ENCODE measurements around the gene NPAS4.
"Not testable (repeated sequence)": the region's sequence is repeated elsewhere in the genome, so short reads cannot be mapped to it uniquely, and the experiment has no call there.

NPAS4 gene

DNA sequence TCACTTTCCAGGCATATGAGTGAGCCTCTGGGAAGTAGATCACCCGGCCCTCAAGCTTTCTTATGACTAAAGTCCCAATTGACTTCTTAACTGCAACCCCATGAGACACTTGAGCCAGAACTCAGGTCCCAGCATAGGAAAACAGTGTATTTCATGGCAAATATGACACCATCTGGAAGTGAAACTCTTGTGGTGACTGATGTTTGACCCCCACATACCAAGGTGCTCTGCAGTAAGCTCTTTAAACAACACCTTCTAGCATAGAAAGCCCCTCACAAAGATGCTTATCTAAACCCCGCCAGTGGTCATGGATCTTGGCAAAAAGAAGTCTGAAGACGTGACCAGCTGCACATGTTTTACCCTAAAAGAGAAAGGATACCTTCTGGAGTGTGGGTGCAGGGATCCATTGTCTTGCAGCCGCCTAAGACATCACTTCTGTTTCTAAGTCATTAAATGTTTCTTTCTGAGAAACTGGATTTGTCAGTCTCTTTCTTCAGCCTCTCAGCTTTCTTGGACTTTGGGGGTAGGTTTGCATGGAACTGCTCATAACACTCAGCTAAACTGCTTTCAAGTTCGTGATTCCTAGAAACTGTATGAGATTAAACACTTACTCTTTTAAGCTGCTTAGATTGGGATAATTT lies 38.4 kb downstream of the NPAS4 start:
- DNase-seq, result no peak

DNA sequence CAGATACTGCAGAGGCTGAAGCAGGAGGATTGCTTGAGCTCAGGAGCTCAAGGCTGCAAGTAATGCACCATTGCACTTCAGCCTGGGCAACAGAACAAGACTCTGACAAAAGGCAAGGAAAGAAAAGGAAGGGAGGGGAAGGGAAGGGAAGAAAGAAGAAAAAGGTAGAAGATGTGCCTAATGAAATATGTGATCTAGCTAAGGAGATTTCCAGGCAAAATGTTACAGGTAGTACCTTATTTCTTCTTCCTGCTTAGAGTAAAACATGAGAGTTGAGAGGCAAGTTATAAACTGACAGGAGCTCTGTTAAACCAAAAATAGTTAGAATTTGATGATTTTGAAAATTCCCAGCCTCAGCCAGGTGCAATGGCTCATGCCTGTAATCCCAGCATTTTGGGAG lies 41.2 kb downstream of the NPAS4 start:
- no peak for DNase-seq

DNA sequence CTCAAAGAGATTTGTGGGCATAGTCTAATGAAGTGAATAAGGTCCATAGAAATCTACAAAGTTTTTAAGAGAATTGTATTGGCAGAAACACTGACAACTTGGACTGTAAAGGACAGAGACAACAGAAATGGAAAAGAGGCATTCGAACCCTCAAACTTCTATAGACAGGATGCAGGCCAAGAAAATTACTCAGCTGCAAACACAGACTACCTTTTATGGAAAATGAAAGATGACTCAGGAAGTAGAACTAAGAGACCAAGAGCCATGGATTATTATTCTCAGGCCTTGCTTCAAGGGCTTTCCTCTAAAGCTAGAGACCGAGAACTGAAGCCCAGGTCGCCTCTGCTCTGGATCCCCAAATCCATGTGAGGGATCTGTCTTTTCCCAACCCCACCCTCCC lies 42.1 kb downstream of the NPAS4 start:
- no peak for DNase-seq

DNA sequence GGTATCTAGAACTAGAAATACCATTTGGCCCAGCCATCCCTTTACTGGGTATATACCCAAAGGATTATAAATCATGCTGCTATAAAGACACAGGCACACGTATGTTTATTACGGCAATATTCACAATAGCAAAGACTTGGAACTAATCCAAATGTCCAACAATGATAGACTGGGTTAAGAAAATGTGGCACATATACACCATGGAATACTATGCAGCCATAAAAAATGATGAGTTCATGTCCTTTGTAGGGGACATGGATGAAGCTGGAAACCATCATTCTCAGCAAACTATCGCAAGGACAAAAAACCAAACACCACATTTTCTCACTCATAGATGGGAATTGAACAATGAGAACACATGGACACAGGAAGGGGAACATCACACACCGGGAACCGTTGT lies 43.3 kb downstream of the NPAS4 start:
- DNase-seq, result not testable (repeated sequence)

DNA sequence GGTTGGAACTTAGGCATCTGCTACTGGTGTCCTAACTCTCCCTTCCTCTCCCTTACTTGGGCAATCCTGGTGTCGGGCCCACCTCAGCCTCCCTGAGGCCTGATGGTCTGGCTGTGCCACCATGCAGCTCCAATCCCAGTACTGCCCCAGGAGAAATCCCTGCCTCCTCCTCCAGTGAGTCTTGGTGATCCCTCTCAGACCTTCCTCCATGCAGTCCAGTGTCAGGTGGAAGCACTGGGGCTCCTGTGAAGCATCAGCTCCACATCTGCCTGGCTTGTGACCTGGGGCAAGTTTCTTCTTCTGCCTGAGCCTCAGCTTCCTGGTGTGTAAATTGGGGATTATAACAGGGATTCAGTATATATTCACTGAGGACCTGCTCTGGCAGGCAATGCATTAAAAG lies 44.1 kb downstream of the NPAS4 start:
- no peak for DNase-seq

DNA sequence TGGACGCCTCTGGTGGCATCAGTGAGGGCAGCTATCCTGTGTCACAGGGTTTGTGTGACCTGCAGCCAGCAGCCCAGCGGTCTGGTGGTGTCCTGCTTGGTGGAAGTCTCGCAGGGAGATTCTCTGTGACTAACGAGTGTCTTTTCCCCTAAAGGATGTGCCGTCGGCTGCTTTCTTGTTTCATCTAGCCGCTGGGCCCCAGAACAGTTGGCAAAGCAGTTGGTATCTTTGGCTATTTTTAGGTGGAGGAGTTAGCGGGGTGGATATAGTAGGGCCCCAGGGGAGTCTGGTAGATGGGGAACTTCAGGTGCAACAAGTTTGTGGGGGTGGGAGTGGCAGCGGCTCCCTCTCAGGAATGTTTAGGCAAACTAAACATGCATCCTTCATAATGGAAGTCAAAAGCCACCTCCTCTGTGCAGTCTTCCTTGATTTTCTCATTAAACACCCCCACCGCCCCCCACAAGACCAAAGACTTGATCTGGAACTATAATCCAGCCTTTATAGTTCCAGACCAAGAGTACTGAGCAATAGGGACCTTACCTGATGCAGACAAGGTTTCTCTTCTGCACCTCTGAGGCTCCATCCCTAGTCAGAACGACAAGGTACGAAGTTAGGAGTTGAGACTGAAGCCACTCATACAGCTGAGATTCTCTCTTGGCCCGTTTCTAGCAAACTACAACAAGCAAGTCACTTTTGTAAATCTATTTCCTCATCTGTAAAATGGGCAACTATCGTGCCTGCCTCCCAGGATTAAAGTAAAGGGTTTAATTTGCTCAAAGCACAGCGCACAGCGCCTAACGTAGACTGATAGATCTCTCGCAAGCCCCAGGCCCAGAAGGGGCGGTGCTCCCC lies 44.8 kb downstream of the NPAS4 start:
- DNase-seq, result no peak

DNA sequence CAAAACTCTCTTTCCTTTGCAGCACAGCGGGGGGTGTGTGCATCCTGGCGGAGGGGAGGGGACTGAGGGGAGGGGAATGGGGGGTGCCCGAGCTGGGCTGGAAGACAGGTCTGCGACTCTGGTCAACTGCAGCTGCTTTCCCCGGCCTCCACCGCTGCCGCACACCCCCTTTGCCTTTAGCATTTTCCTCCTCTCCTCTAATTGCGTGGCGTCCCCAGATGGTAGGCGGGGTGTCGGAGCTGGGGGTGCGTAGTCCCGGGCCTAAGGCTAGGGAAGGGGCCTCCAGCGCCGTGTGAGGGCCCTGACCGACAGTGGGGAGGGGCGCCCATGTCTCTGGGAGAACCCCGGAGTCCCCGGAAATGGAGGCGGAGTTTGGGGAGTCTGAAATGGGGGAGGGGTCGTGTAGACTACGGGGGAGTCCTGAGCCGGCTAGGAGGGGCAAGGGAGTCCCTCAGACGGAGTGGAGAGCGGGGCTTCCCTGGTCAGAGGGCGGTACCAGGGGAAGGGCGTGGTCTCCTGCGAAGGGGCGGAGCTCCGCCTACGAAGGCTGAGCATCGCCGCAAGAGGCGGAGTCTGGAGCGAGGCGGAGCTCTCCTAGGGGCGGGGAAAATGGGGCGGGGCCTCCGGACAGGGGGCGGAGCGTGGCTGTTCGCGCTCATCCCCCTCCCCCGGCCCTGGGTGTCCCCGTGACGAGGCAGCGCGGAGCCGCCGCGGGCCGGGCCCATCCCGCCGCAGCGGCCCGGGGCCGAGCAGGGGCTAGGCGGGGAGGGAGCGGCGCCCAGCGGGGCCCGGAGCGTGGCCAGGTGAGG lies 45.6 kb downstream of the NPAS4 start, which contains the start of gene PELI3:
PELI3 (plus strand) TSS at position 681 of the 809 bp plus-strand sequence. CDS start 1,224 bp downstream, outside the sequence.
- DNase-seq, result peak; percentile 92

DNA sequence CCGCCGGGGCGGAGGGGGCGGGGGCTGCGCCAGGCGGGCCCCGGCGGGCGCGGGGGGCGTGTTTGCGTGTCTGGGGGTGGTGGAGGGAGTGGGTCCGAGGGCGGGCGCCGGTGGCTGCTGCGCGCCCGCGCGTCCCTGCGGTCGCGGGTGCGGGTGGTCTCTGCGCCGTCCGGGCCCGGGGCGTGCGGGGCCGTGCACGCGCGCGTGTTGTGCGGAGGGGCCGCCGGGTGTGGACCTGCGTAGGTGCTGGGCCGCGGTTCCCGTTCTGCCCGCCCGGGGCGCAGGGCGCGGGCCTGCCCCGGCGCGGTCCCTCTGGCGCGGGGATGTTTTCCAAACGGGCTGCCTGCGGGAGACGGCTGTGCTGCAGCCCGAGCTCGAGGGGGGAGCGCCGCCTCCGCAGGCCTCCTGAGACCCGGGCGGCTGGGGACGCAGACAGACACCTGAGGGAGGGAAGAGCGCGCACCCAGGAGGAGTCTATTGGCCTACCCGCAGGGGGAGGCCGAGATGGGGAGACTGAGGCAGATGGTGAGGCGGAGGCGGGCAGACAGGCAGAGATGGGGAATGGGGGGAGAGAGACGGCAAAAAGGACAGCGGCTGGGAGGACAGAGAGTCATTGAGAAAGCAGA lies 46.3 kb downstream of the NPAS4 start:
- no peak for DNase-seq

DNA sequence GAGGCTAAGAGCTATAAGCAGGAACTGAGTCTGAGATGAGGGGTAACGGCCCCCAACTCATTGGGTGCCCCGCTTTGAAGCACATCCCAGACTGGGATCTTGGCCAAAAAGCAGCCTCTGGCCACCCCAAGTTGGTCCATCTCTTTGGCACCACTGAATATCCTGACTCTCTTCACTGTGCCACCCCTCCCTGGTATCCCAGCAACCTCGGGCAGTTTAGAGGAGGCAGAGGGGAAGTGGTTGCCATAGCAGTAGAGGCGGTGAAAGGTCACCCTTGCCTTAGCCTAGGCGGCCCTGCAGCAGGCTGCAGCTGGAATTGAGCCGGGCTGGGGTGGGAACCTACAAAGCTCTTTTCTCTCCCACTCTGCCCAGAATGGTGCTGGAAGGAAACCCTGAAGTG lies 46.9 kb downstream of the NPAS4 start:
- DNase-seq, result no peak

DNA sequence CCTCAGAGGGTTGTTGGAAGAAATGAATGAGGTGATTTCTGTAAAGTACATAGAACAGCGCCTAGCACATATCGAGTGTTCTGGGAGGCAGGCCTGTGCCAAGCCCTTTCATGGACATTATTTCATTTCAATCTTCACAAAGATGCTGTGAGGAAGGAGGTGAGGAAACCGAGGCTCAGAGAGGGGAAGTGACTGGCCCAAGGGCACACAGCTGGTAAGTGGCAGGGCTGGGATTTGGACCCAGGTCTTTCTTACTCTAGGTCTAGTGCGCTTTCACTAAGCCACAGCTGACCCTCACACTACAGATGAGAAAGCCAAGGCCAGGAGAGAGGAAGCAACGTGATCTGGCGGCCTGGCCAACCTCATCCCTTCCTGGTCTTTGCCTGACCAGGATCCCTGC lies 47.9 kb downstream of the NPAS4 start:
- DNase-seq, result no peak

DNA sequence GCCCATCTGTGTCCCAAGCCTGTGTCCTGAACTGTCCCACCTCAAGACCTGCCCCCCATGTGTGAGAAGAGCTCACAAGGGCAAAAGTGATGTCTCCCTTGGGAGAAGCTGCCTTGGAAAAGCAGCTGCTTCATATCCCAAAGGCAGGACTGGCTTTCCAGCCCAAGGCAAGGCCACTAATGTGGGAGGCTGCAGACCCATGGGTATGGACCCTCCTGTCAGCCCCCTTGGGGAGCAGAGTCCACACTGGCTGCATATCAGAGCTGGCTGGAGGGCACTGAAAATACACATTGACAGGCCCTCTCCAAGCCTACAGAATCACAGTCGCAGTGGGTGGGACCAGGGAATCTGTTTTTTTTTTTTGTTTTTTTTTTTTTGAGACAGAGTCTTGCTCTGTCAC lies 48.6 kb downstream of the NPAS4 start:
- DNase-seq, result no peak

DNA sequence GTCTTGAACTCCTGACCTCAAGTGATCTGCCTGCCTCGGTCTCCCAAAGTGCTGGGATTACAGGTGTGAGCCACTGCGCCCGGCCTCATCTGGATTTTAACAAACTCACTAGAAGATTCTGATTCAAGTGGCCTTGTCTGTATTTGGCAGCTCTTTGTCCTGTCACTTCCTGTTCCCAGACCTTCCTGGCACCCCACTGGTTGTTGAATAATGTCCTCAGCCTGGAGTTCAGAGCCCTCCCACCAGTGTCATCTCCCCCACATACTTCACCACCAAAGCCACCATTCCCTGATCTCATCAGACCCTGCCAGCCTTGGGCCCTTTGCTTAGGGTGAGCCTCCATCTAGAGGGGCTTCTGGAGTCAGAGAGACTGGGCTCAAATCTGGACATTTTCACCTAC lies 49.2 kb downstream of the NPAS4 start:
- DNase-seq, result no peak

DNA sequence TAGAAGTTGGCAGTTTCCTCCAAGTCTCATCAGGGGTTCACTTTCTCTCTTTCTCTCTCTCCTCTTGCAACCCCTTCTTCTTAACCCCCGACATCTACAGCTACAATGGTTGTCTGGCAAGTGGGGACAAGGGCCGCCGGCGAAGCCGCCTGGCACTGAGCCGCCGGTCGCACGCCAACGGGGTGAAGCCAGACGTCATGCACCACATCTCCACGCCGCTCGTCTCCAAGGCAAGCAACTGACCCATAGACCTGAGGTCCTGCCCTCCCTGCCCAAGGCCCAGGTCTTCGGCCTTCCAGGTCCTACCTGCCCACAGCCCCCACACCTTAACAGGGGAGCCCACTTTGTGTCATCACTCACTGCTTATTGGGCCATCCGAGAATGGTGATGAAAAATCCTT lies 50.3 kb downstream of the NPAS4 start:
- DNase-seq, result no peak

DNA sequence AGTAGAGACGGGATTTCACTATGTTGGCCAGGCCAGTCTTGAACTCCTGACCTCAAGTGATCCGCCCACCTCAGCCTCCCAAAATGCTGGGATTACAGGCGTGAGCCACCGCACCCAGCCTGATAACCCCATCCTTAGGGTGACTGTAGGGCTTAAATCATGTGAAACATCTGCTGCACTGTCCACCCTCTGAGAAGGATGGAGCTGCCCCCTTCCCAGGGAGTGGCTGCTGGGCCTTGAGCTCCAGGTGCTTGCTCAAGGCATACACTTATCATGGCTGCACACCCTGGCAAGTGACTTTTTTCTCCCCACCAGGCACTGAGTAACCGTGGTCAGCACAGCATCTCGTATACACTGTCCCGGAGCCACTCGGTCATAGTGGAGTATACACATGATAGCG lies 51.2 kb downstream of the NPAS4 start:
- DNase-seq, result no peak

DNA sequence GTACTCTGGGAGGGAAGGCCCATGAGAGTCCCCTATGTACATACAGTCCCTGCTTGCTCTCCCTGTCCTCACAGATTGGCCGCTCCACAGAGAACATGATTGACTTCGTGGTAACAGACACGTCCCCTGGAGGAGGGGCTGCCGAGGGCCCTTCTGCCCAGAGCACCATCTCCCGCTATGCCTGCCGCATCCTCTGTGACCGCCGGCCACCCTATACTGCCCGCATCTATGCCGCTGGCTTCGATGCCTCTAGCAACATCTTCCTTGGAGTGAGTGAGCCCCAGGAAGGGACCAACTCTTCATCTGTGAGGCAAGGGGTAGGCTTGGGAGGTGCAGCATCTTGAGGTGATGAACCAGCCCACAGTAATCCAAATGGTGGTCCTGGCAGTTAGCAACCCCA lies 52.3 kb downstream of the NPAS4 start:
- DNase-seq, result no peak

DNA sequence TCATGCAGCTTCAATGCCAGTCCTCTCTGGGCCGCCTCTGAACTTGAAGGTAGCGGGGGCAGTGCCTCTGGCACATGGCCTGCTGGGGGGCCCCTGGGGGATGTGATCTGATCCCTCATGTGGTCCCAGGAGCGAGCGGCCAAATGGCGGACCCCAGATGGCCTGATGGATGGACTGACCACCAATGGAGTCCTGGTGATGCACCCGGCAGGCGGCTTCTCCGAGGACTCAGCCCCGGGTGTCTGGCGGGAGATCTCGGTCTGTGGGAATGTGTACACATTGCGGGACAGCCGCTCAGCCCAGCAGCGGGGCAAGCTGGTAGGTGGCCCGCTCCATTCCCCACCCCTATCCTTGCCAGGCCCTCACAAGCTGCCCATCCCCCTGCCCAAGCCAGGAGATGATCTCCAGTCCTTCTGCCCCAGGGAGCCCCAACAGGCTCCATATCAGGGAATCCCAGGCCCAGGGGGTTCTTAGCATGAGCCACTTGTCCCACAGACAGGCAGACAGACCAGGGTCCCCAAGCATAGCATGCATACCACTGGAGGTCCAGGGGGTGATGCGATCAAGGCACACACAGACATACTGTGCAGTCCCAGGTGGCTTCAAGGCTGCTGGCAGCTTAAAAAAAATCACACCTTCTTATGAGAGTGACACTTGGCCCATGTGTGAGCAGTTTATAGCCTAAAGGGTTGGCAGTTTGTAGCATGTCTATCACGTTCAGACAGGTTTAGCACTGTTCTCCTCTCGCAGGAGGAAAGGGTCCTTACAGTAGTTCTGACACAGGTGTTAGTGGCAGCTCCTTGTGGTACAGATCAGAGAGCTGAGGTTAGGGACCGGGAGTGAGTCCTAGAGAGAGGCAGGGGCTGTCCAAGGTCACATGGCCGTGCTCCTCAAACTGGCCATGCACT lies 53.0 kb downstream of the NPAS4 start:
- no peak for DNase-seq

DNA sequence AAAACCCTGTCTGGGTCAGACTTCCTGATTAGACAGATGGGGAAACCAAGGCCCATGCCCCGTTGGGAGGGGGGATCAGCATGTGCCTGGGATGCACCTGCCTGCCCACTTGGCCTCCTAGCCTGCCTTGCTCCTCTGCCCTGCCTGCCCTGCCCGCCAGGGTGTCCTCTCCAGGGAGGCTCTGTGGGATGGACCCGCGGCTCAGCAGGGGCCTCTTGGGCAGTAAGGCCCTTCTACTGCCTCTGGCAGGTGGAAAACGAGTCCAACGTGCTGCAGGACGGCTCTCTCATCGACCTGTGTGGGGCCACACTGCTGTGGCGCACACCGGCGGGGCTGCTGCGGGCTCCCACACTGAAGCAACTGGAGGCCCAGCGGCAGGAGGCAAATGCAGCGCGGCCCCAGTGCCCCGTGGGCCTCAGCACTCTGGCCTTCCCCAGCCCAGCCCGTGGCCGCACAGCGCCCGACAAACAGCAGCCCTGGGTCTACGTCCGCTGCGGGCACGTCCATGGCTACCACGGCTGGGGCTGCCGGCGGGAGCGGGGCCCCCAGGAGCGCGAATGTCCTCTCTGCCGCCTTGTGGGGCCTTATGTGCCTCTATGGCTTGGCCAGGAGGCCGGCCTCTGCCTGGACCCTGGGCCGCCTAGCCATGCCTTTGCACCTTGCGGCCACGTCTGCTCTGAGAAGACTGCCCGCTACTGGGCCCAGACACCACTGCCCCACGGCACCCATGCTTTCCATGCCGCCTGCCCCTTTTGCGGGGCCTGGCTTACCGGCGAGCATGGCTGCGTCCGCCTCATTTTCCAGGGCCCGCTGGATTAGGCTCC lies 54.7 kb downstream of the NPAS4 start:
- DNase-seq, result no peak
